Keratinocyte (primary cell): Measurements from ENCODE around the gene VAT1L. TPM values are rescaled to one million over a fixed set of nuclear protein-coding genes. Genes with fewer than 3 reads are reported as not detected.

ENCODE experiments used
- DNase-seq: peaks from one replicate; pipeline ENCODE4 v3.0.0-alpha.2; 2011; ENCODE audit warnings: low read depth, missing footprints, low spot score
- FAIRE-seq: peaks from 2 replicates; lab custom pipeline; 2011; peaks lifted over from hg19 to GRCh38; lab: Jason Lieb, UNC
- H2AFZ ChIP-seq: 2 replicates; pipeline ENCODE4 v1.6.0; 2012; ENCODE audit warnings: low read length, control low read depth, inconsistent platforms; ENCODE audit not compliant: control insufficient read depth
- H3K27ac ChIP-seq: 2 replicates; pipeline ENCODE4 v1.5.1; 2011; ENCODE audit warnings: low read length; ENCODE audit not compliant: control insufficient read depth, insufficient read depth
- H3K27me3 ChIP-seq: 3 replicates; pipeline ENCODE4 v1.6.0; 2011; ENCODE audit warnings: low read length; ENCODE audit not compliant: control insufficient read depth, insufficient read depth; ENCODE audit errors: extremely low read depth
- H3K36me3 ChIP-seq, 2 experiments: 2 replicates in 1 of 2; 3 replicates in 1 of 2; pipeline ENCODE4 v1.5.1; 2011; ENCODE audit warnings: low read length in 2 of 2, mild to moderate bottlenecking in 1 of 2; ENCODE audit not compliant: control insufficient read depth in 2 of 2, insufficient read depth in 2 of 2; ENCODE audit errors: extremely low read depth in 1 of 2
- H3K4me1 ChIP-seq: 3 replicates; pipeline ENCODE4 v1.5.1; 2011; ENCODE audit warnings: low read length; ENCODE audit not compliant: control insufficient read depth, insufficient read depth; ENCODE audit errors: extremely low read depth
- H3K4me2 ChIP-seq: 3 replicates; pipeline ENCODE4 v1.6.0; 2011; ENCODE audit warnings: low read depth, low read length; ENCODE audit not compliant: control insufficient read depth, insufficient read depth; ENCODE audit errors: extremely low read depth
- H3K4me3 ChIP-seq, 3 experiments: fragments of 200-600 bp in 1 of 3; sonication (generic) in 1 of 3; 2 replicates in 2 of 3; 3 replicates in 1 of 3; pipeline ENCODE4 v1.5.1; 2011 to 2016; ENCODE audit warnings: low read length in 3 of 3, mild to moderate bottlenecking in 3 of 3, control low read depth in 2 of 3, inconsistent platforms in 1 of 3, low read depth in 1 of 3, mixed read lengths in 1 of 3, mixed run types in 1 of 3, moderate library complexity in 1 of 3; ENCODE audit not compliant: control insufficient read depth in 2 of 3, insufficient read depth in 2 of 3; ENCODE audit errors: extremely low read depth in 1 of 3
- H3K79me2 ChIP-seq: 2 replicates; pipeline ENCODE4 v1.6.0; 2012; ENCODE audit warnings: low read length; ENCODE audit not compliant: control insufficient read depth, insufficient read depth
- H3K9ac ChIP-seq: 3 replicates; pipeline ENCODE4 v1.6.0; 2011; ENCODE audit warnings: low read length; ENCODE audit not compliant: control insufficient read depth, insufficient read depth; ENCODE audit errors: extremely low read depth
- H3K9me1 ChIP-seq: 3 replicates; pipeline ENCODE4 v1.6.0; 2011; ENCODE audit warnings: low read length; ENCODE audit not compliant: control insufficient read depth, insufficient read depth; ENCODE audit errors: extremely low read depth
- H3K9me3 ChIP-seq: 2 replicates; pipeline ENCODE4 v1.5.1; 2012; ENCODE audit warnings: low read depth, low read length; ENCODE audit not compliant: control insufficient read depth
- H4K20me1 ChIP-seq: 3 replicates; pipeline ENCODE4 v1.6.0; 2011; ENCODE audit warnings: low read length; ENCODE audit not compliant: control insufficient read depth, insufficient read depth; ENCODE audit errors: extremely low read depth
- CTCF ChIP-seq, 3 experiments: IDR thresholded peaks in 1 of 3; conservative IDR thresholded peaks in 1 of 3; optimal IDR thresholded peaks in 1 of 3; 2 replicates in 2 of 3; 3 replicates in 1 of 3; pipeline versions ENCODE3 to v1.5.1; 2011; ENCODE audit warnings: low read length in 3 of 3, mild to moderate bottlenecking in 3 of 3, moderate library complexity in 2 of 3, control low read depth in 1 of 3, inconsistent platforms in 1 of 3; ENCODE audit not compliant: insufficient read depth in 2 of 3; ENCODE audit errors: extremely low read depth in 1 of 3
- EZH2 ChIP-seq: IDR thresholded peaks from one replicate; pipeline ENCODE4 v1.6.1; 2012; ENCODE audit warnings: inconsistent platforms, mild to moderate bottlenecking, low read length, moderate library complexity
- dilution Hi-C: fragments of 300-500 bp; cut with MboI; formaldehyde crosslinking; loops from one replicate; pipeline ENCODE4 v1.7.0; 2020; ENCODE audit warnings: low sequenced_read_pairs; ENCODE audit not compliant: extremely low pct_ligation_motif_present
- polyA plus RNA-seq, 5 experiments: library from polyadenylated mRNA; depleted of rRNA in 3 of 5; stranded (reverse) in 3 of 5; stranded (forward) in 1 of 5; unstranded in 1 of 5; fragments of >200 nt; gene quantifications; 1 replicate in 1 of 5; 2 replicates in 3 of 5; 3 replicates in 1 of 5; pipeline versions ENCODE4 v1.2.1 to v1.2.3, GENCODE V29; 2011 to 2012; ENCODE audit warnings: missing spikeins in 2 of 5, low read depth in 1 of 5, low replicate concordance in 1 of 5

The VAT1L gene
- polyA plus RNA-seq, 1 donor (not counting 4 experiments of a cell fraction or from before 2014, with no cell fraction given), result not detected

- no peak for FAIRE-seq
- H3K4me2 ChIP-seq, result no peak overlapping the region
These were observed 156.3 kb downstream of the VAT1L start for GRCh38 chr16:77944631-77945030.

DNA sequence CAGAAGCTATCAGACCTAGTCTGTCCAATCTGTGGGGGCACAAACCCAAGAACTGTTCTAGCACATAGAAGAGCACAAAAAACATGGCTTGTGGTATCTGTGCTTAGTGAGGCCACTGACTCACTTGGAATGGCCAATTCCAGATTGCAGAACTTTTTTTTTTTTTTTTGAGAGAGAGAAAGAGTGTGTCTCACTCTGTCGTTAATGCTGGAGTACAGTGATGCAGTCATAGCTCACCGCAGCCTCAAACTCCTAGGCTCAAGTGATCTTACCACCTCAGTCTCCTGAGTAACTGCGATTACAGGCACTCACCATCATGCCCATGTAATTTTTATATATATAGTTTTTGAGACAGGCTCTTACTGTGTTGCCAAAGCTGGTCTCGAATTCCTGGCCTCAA, 156.8 kb downstream of the VAT1L start:
- no peaks in the 10 kb centered on the region for H3K9me1 ChIP-seq
- dilution Hi-C loops, result no loop called here
- TF ChIP-seq EZH2 (no peak), CTCF (optimal IDR thresholded peaks at IDR 0.05 in 1 of 3, IDR thresholded peaks at IDR 0.05 in 1 of 3, conservative IDR thresholded peaks at IDR 0.05 in 1 of 3; ENCODE audit: extremely low read depth in 1 of 3, insufficient read depth in 2 of 3, low read length in 3 of 3) (no peak)
- no peaks in the 10 kb centered on the region for H3K79me2 ChIP-seq
- H3K9ac ChIP-seq, result no peak overlapping the region
- DNase-seq (no peak), FAIRE-seq (no peak)
- H3K36me3 ChIP-seq, result no peaks in the 10 kb centered on the region
- H3K27ac ChIP-seq, result no peak overlapping the region
- H3K9me3 ChIP-seq, result no peaks in the 10 kb centered on the region
- no peak overlapping the region for H2AFZ ChIP-seq
- H3K4me1 ChIP-seq, result no peaks in the 10 kb centered on the region
- no peaks in the 10 kb centered on the region for H4K20me1 ChIP-seq
- H3K4me3 ChIP-seq, result no peak overlapping the region
- no peaks in the 10 kb centered on the region for H3K27me3 ChIP-seq
- H3K4me2 ChIP-seq, result no peak overlapping the region

More at GRCh38 chr16:77944631-77945030, 156.3 kb downstream of the VAT1L start:
- no peaks in the 10 kb centered on the region for H3K9me1 ChIP-seq
- TF ChIP-seq CTCF (optimal IDR thresholded peaks at IDR 0.05 in 1 of 3, IDR thresholded peaks at IDR 0.05 in 1 of 3, conservative IDR thresholded peaks at IDR 0.05 in 1 of 3; ENCODE audit: extremely low read depth in 1 of 3, insufficient read depth in 2 of 3, low read length in 3 of 3) (no peak), EZH2 (no peak)
- no peak overlapping the region for H2AFZ ChIP-seq
- no peak overlapping the region for H3K27ac ChIP-seq
- no peaks in the 10 kb centered on the region for H4K20me1 ChIP-seq
- H3K9me3 ChIP-seq, result no peaks in the 10 kb centered on the region
- no peak overlapping the region for H3K4me3 ChIP-seq
- H3K4me1 ChIP-seq, result no peaks in the 10 kb centered on the region
- no peaks in the 10 kb centered on the region for H3K36me3 ChIP-seq
- dilution Hi-C loops, result no loop called here
- no peak for DNase-seq
- H3K9ac ChIP-seq, result no peak overlapping the region
- no peaks in the 10 kb centered on the region for H3K27me3 ChIP-seq
- no peaks in the 10 kb centered on the region for H3K79me2 ChIP-seq
